WTC11 (cell line): ENCODE measurements around the gene GAB2.

Experiments used
- MYBL2 ChIP-seq: sonication (generic); formaldehyde crosslinking; IDR thresholded peaks from 2 replicates; pipeline ENCODE4 v1.8.1; 2023; ENCODE audit warnings: mild to moderate bottlenecking, moderate library complexity, missing genetic modification reagents
- TF ChIP-seq, protein P1 (sequence below): fragments of 200-600 bp; IDR thresholded peaks from 2 replicates; pipeline ENCODE4 v1.8.0; 2022; ENCODE audit warnings: antibody characterized with exemption
- TF ChIP-seq, protein P2 (sequence below): fragments of 250-450 bp; sonication (Bioruptor Pico); IDR thresholded peaks from 2 replicates; pipeline ENCODE4 v2.1.2; 2022; ENCODE audit warnings: mild to moderate bottlenecking, moderate library complexity

DNA sequence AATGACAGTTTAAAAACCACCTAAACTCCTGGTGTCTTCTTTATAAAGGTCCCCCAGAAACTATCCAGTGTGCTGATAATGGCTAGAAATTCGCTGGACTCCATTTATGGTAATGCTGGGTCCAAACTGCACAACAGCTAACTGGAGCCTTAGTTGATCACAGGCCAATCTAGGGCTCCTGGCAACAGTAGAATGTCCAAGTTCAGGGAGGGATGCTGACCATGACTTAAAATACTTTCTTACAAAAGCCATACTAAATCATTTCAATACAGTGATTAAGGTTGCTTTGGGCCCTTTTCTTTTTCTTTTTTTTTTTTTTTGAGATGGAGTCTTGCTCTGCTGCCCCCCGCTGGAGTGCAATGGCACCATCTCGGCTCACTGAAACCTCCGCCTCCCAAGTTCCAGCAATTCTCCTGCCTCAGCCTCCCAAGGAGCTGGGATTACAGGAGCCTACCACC is 14.5 kb upstream of the GAB2 start:
- TF ChIP-seq, protein P1, sequence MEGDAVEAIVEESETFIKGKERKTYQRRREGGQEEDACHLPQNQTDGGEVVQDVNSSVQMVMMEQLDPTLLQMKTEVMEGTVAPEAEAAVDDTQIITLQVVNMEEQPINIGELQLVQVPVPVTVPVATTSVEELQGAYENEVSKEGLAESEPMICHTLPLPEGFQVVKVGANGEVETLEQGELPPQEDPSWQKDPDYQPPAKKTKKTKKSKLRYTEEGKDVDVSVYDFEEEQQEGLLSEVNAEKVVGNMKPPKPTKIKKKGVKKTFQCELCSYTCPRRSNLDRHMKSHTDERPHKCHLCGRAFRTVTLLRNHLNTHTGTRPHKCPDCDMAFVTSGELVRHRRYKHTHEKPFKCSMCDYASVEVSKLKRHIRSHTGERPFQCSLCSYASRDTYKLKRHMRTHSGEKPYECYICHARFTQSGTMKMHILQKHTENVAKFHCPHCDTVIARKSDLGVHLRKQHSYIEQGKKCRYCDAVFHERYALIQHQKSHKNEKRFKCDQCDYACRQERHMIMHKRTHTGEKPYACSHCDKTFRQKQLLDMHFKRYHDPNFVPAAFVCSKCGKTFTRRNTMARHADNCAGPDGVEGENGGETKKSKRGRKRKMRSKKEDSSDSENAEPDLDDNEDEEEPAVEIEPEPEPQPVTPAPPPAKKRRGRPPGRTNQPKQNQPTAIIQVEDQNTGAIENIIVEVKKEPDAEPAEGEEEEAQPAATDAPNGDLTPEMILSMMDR, result no peak
- no peak for TF ChIP-seq MYBL2 (CRISPR knock-in tag)
- TF ChIP-seq, protein P2, sequence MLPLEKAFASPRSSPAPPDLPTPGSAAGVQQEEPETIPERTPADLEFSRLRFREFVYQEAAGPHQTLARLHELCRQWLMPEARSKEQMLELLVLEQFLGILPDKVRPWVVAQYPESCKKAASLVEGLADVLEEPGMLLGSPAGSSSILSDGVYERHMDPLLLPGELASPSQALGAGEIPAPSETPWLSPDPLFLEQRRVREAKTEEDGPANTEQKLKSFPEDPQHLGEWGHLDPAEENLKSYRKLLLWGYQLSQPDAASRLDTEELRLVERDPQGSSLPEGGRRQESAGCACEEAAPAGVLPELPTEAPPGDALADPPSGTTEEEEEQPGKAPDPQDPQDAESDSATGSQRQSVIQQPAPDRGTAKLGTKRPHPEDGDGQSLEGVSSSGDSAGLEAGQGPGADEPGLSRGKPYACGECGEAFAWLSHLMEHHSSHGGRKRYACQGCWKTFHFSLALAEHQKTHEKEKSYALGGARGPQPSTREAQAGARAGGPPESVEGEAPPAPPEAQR (CRISPR knock-in tag), result no peak
